Tibial artery (tissue), 4 donors: Measurements from ENCODE around the gene TRABD2B.

Experiments
- DNase-seq, 2 donors: peaks; one replicate each; pipeline ENCODE4 v3.0.0-alpha.2; 2019
- H3K27ac ChIP-seq, 2 donors: fragments of 200-600 bp; sonication (generic) in 1 of 2; 1 replicate in 1 of 2; 2 replicates in 1 of 2; pipeline ENCODE4 v1.5.1; 2018 to 2019; ENCODE audit warnings: mild to moderate bottlenecking in 1 of 2
- H3K27me3 ChIP-seq, 2 donors: fragments of 200-600 bp; sonication (generic) in 1 of 2; one replicate each; pipeline versions ENCODE4 v1.5.1 to v1.6.0; 2016 to 2019
- H3K36me3 ChIP-seq, 3 donors: fragments of 200-600 bp; sonication (generic) in 2 of 3; one replicate each; pipeline ENCODE4 v1.5.1; 2016 to 2019; ENCODE audit warnings: mild to moderate bottlenecking in 2 of 3
- H3K4me1 ChIP-seq, 4 donors: fragments of 200-600 bp; sonication (generic) in 2 of 4; 1 replicate in 3 of 4; 2 replicates in 1 of 4; pipeline ENCODE4 v1.5.1; 2016 to 2019
- H3K4me3 ChIP-seq, 2 donors: fragments of 200-600 bp; sonication (generic) in 1 of 2; 1 replicate in 1 of 2; 2 replicates in 1 of 2; pipeline ENCODE4 v1.5.1; 2018 to 2019; ENCODE audit warnings: mild to moderate bottlenecking in 2 of 2
- H3K9me3 ChIP-seq, 3 donors: fragments of 200-600 bp; sonication (generic) in 1 of 3; one replicate each; pipeline ENCODE4 v1.5.1; 2016 to 2019
- intact Hi-C: fragments of 100-400 bp; cut with DNase I; formaldehyde crosslinking; loops from one replicate; pipeline ENCODE4 v1.15.0; 2023; ENCODE audit warnings: low total_unique reads
- TF ChIP-seq, protein P1 (sequence below), 2 experiments: fragments of 200-600 bp in 1 of 2; fragments of 450-650 bp in 1 of 2; IDR thresholded peaks; one replicate each; pipeline ENCODE4 v1.5.1; 2017 to 2019; ENCODE audit warnings: antibody characterized with exemption in 2 of 2, mild to moderate bottlenecking in 1 of 2, moderate library complexity in 1 of 2

TRABD2B gene

DNA sequence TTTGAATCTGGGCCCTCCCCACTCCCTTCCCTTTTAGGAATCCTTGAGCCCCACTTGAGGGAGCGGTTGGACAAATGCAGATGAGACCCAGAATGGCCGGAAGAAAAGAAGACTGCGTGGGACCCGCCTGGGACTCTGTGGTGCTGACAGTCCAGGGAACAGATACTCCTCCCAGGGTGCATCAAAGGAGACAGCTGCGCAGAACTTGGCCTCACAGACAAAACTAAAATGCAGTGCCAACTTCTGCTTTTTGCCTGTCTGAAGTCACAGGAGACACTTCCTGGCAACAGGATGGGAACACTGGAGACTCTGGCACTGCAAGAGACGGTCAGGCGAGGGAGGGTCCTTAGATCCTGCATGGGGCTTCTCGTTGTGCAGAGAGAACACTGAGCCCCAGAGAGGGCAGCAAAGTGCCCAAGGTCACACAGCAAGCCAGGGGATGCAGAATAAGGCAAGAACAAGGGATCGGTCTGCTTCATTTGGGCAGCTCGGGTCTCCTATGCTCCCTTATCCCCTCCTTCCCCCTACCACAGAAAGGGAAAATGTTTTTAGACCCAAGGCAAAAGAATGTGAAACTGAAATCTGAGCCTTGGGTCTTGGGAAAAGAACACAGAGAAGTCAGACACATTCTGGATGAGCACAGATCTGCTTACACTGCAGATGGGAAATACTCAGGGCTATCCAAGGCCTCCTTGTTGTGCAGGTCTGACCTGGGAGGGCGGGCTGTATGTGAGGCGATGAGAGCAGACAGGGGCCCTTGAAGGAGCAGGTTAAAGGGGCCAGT, 182.4 kb downstream of the TRABD2B start:
- TF ChIP-seq, protein P1, sequence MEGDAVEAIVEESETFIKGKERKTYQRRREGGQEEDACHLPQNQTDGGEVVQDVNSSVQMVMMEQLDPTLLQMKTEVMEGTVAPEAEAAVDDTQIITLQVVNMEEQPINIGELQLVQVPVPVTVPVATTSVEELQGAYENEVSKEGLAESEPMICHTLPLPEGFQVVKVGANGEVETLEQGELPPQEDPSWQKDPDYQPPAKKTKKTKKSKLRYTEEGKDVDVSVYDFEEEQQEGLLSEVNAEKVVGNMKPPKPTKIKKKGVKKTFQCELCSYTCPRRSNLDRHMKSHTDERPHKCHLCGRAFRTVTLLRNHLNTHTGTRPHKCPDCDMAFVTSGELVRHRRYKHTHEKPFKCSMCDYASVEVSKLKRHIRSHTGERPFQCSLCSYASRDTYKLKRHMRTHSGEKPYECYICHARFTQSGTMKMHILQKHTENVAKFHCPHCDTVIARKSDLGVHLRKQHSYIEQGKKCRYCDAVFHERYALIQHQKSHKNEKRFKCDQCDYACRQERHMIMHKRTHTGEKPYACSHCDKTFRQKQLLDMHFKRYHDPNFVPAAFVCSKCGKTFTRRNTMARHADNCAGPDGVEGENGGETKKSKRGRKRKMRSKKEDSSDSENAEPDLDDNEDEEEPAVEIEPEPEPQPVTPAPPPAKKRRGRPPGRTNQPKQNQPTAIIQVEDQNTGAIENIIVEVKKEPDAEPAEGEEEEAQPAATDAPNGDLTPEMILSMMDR (IDR thresholded peaks at IDR 0.05), result no peak
- H3K4me3 ChIP-seq, result no peak overlapping the region
- H3K9me3 ChIP-seq, result no peaks in the 10 kb centered on the region
- peaks cover 0 to 89% (median 69%) of the 10 kb centered on the region in 4 donors for H3K4me1 ChIP-seq
- no peaks in the 10 kb centered on the region for H3K27me3 ChIP-seq
- no peak for DNase-seq
- intact Hi-C loops, result no loop called here
- H3K36me3 ChIP-seq, result no peaks in the 10 kb centered on the region
- peak overlapping the region; percentile 55 to 77 for H3K27ac ChIP-seq

DNA sequence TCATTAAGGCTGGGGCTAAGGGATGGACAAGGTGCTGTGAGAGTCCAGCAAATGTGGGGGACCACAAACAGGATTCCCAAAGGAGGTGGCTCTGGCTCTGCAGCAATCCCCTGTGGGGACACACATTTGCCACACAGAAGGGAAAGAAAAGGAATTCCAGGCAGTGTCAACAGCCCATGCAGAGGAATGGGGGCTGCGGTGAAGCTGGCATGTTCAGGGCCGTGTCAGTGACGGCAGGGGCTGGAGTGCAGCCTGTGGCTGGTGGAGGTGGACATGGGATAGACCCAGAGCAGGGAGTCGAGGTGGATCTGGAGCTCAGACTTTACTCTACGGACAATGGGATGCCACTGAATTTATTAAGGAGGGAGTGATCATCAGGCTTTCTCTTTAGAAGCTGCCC, 183.2 kb downstream of the TRABD2B start:
- H3K27ac ChIP-seq, result peak overlapping the region; percentile 55 to 77
- no peak overlapping the region for H3K4me3 ChIP-seq
- no peaks in the 10 kb centered on the region for H3K27me3 ChIP-seq
- H3K9me3 ChIP-seq, result no peaks in the 10 kb centered on the region
- peaks cover 0 to 89% (median 67%) of the 10 kb centered on the region in 4 donors for H3K4me1 ChIP-seq
- TF ChIP-seq, protein P1 (IDR thresholded peaks at IDR 0.05), result no peak
- no peaks in the 10 kb centered on the region for H3K36me3 ChIP-seq
- intact Hi-C loops, result no loop called here
- no peak for DNase-seq

DNA sequence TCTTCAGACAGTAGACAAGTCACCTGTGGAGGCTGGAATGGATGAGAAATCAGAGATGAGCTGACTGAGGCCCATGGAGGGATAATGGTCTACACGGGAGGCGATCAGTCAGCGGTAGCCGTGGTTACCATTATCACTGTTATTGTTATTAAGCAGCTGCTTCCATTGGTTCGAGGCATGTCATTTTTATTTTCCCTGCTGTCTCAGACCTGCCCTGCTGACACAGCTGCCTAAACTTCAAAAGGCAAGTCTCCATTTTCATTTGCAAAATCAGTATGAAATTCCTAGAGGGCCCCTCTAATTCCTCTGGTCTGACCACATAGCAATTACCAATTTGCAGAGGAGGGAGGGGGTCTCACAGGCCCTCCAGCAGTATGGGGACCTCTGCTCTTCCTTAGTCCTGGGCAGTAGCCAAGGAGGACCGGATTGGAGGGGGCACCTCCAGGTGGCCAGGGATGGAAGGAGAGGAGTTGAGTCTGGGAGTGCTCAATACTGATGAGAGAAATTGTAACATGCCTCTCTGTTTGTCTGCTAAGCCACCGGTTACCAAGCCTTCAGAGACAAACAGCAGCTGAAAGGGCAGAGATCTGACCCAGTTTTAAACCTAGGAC, 184.2 kb downstream of the TRABD2B start:
- no peak overlapping the region for H3K4me3 ChIP-seq
- intact Hi-C loops, result no loop called here
- no peak for DNase-seq
- no peaks in the 10 kb centered on the region for H3K27me3 ChIP-seq
- peaks cover 0 to 86% (median 61%) of the 10 kb centered on the region in 4 donors for H3K4me1 ChIP-seq
- H3K36me3 ChIP-seq, result no peaks in the 10 kb centered on the region
- H3K9me3 ChIP-seq, result no peaks in the 10 kb centered on the region
- peak overlapping the region; percentile 55 to 77 for H3K27ac ChIP-seq
- TF ChIP-seq, protein P1 (IDR thresholded peaks at IDR 0.05), result no peak

DNA sequence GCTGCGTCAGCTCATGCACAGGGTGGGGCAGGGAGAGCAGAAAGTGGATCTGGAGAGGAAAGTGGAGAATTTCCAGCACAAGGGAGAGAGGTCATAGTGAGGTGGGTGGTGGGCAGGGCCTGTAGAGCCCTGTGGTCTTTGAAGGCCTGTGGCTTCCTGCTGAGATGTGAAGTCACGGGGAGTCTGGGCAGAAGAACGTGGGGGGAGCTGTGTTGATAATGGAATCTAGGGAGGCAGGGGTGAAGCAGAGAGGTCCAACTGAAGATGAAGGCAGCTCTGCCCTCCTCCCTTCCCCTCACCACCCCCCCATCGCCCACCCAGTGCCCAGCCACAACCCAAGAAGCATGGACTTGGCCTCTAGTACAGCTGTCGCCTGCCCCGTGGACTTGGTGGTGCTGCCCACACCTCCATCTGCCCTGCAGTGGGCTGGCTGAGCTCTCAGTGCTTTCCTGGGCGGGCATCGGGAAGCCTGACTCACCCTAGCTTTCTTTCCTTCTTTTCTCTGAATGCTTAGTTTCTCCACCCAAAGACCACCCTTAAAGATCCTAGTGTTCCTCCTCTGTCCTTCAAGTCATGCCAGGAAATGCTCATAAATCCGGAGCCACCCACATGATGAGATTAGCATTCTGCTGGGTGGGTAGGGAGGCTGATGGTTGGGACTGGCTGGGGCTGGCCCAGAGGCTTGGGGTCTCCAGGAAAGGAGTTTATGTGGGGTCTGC, 186.1 kb downstream of the TRABD2B start:
- H3K36me3 ChIP-seq, result no peaks in the 10 kb centered on the region
- intact Hi-C loops, result no loop called here
- no peaks in the 10 kb centered on the region for H3K9me3 ChIP-seq
- H3K4me3 ChIP-seq, result no peak overlapping the region
- DNase-seq, result no peak
- H3K4me1 ChIP-seq, result peaks cover 0 to 81% (median 56%) of the 10 kb centered on the region in 4 donors
- TF ChIP-seq, protein P1 (IDR thresholded peaks at IDR 0.05), result no peak
- peak overlapping the region; percentile 56 to 71 for H3K27ac ChIP-seq
- no peaks in the 10 kb centered on the region for H3K27me3 ChIP-seq

DNA sequence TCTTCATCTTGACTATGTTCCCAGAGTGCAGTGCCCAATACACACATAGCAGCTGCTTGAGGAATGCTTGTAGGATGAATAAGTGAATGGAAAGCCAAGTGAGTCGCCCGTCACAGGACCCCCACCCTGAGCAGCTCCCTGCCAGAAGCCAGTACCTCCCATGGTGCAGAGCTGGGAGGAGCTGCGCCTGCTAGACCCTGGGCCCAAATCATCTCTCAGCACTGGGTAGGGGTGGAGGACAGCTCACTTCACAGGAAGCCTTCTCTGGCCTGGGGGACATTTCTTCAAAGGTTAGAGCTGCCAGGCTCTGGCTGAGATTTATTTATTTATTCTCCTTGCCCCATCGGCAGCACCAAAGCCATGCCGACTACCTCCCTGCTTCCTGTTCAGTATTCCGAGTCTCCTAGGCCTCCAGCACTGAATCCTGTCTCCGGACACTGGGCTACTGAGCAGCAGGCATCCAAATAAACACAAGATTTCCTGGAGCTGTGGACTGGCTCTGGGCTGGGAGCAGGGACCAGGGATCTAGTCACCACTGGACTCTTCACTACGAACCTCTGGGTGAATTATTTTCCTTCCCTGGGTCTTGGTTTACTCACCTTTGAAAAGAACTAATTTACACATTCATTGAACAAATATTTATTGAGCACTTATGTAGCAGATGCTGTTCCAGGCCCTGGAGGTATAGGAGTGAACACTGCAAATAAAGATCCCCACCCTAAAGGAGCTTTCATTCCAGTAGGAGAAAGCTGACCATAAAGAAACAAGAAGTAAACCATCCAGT, 187.7 kb downstream of the TRABD2B start:
- H3K36me3 ChIP-seq, result no peaks in the 10 kb centered on the region
- DNase-seq, result no peak
- H3K27me3 ChIP-seq, result no peaks in the 10 kb centered on the region
- intact Hi-C loops, result no loop called here
- H3K27ac ChIP-seq, result peak overlapping the region; percentile 56 to 71
- H3K4me3 ChIP-seq, result no peak overlapping the region
- H3K4me1 ChIP-seq, result peaks cover 0 to 81% (median 53%) of the 10 kb centered on the region in 4 donors
- no peaks in the 10 kb centered on the region for H3K9me3 ChIP-seq
- TF ChIP-seq, protein P1 (IDR thresholded peaks at IDR 0.05), result no peak
